ENCODE measurements around the gene KPTN.

The KPTN gene

GRCh38 chr19:47476438-47476972, 7.5 kb downstream of the KPTN start:
- peaks cover 20% of the 10 kb centered on the region for H3K27me3 Mint-ChIP-seq
- no peak overlapping the region for H3K27ac Mint-ChIP-seq
- H3K4me3 Mint-ChIP-seq: no peak overlapping the region
- no peaks in the 10 kb centered on the region for H3K36me3 Mint-ChIP-seq (ENCODE audit: low read depth)
- H3K4me1 Mint-ChIP-seq (ENCODE audit: low read depth): peaks cover 21% of the 10 kb centered on the region
- intact Hi-C loops (cut with micrococcal nuclease): no loop called here
- no peaks in the 10 kb centered on the region for H3K9me3 Mint-ChIP-seq

GRCh38 chr19:47475465-47475864, 8.6 kb downstream of the KPTN start:
- H3K27ac Mint-ChIP-seq: no peak overlapping the region
- intact Hi-C loops (cut with micrococcal nuclease): no loop called here
- no peaks in the 10 kb centered on the region for H3K36me3 Mint-ChIP-seq (ENCODE audit: low read depth)
- no peak overlapping the region for H3K4me3 Mint-ChIP-seq
- H3K27me3 Mint-ChIP-seq: peaks cover 25% of the 10 kb centered on the region
- no peaks in the 10 kb centered on the region for H3K9me3 Mint-ChIP-seq
- H3K4me1 Mint-ChIP-seq (ENCODE audit: low read depth): peaks cover 26% of the 10 kb centered on the region

- Mint-ChIP-seq H3K36me3 (ENCODE audit: low read depth) (no peaks in the 10 kb centered on the region), H3K4me3 (no peak overlapping the region), H3K27me3 (peaks cover 42% of the 10 kb centered on the region), H3K4me1 (ENCODE audit: low read depth) (peaks cover 17% of the 10 kb centered on the region), H3K9me3 (no peaks in the 10 kb centered on the region), H3K27ac (no peak overlapping the region)
- intact Hi-C loops (cut with micrococcal nuclease): no loop called here
Measured at GRCh38 chr19:47473336-47473735, 10.7 kb downstream of the KPTN start.

- Mint-ChIP-seq H3K27ac (no peak within 1 kb of the TSS), H3K36me3 (ENCODE audit: low read depth) (no peaks in the 10 kb centered on the region), H3K4me1 (ENCODE audit: low read depth) (peaks cover 17% of the 10 kb centered on the region), H3K27me3 (peaks cover 54% of the 10 kb centered on the region), H3K9me3 (no peaks in the 10 kb centered on the region), H3K4me3 (no peak within 1 kb of the TSS)
- intact Hi-C loops (cut with micrococcal nuclease): no loop called here
Measured at GRCh38 chr19:47471733-47472457, 12.1 kb downstream of the KPTN start, which contains the start of gene SLC8A2. Gene SLC8A2 (minus strand): TSS chr19:47471893. CDS start chr19:47466403, 5,490 bp downstream.

- H3K9me3 Mint-ChIP-seq: no peaks in the 10 kb centered on the region
Measured at GRCh38 chr19:47471381-47471732, 12.7 kb downstream of the KPTN start.

DNA sequence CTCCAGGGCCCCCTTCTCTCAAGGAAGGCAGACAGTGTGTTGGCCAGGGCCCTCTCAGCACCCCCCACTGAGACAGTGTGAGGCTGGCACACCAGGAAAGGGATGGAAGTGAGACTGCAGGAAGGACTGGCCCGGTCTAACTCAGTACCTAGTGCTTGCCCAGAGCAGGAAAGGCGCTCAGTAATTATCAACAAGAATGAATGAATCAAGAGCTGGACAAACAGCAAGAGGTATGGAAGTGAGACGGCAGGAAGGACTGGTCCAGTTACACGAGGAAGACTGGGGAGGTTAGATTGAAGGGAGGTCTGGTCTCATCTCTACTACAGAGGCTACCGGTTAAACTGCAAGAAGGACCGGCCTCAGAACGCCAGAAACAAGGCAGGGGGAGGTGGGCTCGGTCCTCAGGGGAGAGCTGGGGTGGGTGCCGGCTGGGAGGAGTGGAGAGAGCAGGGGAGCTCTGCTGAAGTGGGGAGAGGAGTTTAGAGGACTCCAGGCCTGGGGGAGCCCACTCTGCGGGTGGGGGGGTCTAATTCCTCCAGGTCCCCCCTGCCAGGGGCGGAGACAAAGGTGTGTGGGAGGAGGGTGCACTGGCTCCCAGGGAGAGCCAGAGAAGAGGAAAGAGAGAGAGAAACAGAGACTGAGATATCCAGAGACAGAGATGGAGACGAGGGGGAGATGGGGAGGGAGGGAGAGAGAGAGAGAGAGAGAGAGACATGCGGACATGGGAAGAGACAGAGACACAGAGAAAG, 13.4 kb downstream of the KPTN start:
- no peak overlapping the region for H3K27ac Mint-ChIP-seq
- peaks cover 16% of the 10 kb centered on the region for H3K4me1 Mint-ChIP-seq (ENCODE audit: low read depth)
- no peaks in the 10 kb centered on the region for H3K36me3 Mint-ChIP-seq (ENCODE audit: low read depth)
- no peak overlapping the region for H3K4me3 Mint-ChIP-seq
- peaks cover 58% of the 10 kb centered on the region for H3K27me3 Mint-ChIP-seq
- intact Hi-C loops (cut with micrococcal nuclease): no loop called here
- H3K9me3 Mint-ChIP-seq: no peaks in the 10 kb centered on the region

More at GRCh38 chr19:47471381-47471732, 12.7 kb downstream of the KPTN start:
- intact Hi-C loops (cut with micrococcal nuclease): no loop called here
- Mint-ChIP-seq H3K36me3 (ENCODE audit: low read depth) (no peaks in the 10 kb centered on the region), H3K4me3 (no peak overlapping the region), H3K27me3 (peaks cover 56% of the 10 kb centered on the region), H3K27ac (no peak overlapping the region), H3K4me1 (ENCODE audit: low read depth) (peaks cover 17% of the 10 kb centered on the region)

- Mint-ChIP-seq H3K4me3 (no peak overlapping the region), H3K27me3 (peaks cover 62% of the 10 kb centered on the region), H3K9me3 (no peaks in the 10 kb centered on the region), H3K36me3 (ENCODE audit: low read depth) (no peaks in the 10 kb centered on the region), H3K4me1 (ENCODE audit: low read depth) (peaks cover 12% of the 10 kb centered on the region), H3K27ac (no peak overlapping the region)
- intact Hi-C loops (cut with micrococcal nuclease): no loop called here
Measured at GRCh38 chr19:47469719-47470118, 14.3 kb downstream of the KPTN start.

DNA sequence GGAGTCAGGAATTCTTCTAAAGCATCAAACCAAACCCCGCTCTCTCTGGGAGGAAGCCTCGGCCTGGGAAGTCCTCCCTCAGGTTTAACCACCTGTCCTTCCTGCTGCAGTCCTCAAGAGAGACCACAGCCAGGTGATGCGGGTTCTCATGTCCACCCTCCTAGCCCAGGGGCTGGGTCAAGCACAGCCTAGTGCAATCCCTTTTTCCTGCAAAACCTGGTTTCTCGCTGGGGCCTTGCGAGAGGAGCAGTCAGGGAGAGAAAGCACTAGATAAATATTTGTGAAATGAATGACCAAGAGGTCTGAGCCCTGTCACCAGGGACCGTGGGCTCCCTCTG, 14.7 kb downstream of the KPTN start:
- Mint-ChIP-seq H3K9me3 (no peaks in the 10 kb centered on the region), H3K4me1 (ENCODE audit: low read depth) (peaks cover 12% of the 10 kb centered on the region), H3K36me3 (ENCODE audit: low read depth) (no peaks in the 10 kb centered on the region), H3K27ac (no peak overlapping the region), H3K4me3 (no peak overlapping the region), H3K27me3 (peaks cover 66% of the 10 kb centered on the region)
- intact Hi-C loops (cut with micrococcal nuclease): no loop called here

DNA sequence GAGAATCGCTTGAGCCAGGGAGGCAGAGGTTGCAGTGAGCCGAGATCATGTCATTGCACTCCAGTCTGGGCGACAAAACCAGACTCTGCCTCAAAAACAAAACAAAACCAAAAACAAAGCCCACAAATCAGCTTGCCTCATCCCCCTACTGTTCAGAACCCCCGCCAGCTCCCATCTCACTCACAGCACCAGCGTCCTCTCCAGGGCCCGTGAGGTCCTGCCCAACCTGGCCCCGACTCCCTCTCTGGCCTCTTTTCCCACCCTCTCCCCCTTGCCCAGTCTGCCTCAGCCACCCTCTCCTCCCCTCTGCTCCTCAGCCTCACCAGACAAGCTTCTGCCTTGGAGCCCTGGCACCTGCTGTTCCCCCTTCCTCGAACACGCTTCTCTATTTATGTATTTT, 16.1 kb downstream of the KPTN start:
- H3K9me3 Mint-ChIP-seq: no peaks in the 10 kb centered on the region
- no peak overlapping the region for H3K27ac Mint-ChIP-seq
- H3K4me3 Mint-ChIP-seq: no peak overlapping the region
- peaks cover 66% of the 10 kb centered on the region for H3K27me3 Mint-ChIP-seq
- intact Hi-C loops (cut with micrococcal nuclease): no loop called here
- H3K36me3 Mint-ChIP-seq (ENCODE audit: low read depth): no peaks in the 10 kb centered on the region
- peaks cover 12% of the 10 kb centered on the region for H3K4me1 Mint-ChIP-seq (ENCODE audit: low read depth)

DNA sequence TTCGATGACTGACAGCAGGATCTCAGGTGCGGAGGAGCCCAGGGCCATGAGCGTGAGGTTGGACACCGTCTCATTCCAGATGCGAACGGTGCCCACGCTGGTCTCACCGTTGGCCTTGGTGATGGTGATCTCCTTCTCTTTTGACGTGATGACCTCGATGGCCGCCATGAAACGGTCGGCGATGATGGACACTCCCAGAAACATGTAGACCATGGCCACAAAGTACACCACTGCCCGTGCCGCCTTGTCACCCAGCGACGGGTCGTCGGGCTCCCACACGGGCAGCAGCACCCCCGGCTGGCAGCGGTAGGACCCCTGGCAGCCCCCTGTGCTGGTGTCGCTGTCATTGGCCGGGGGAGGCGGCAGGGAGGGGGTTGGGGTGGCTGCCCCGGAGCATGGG, 18.1 kb downstream of the KPTN start:
- H3K4me1 Mint-ChIP-seq (ENCODE audit: low read depth): peaks cover 4% of the 10 kb centered on the region
- intact Hi-C loops (cut with micrococcal nuclease): no loop called here
- H3K9me3 Mint-ChIP-seq: no peaks in the 10 kb centered on the region
- no peak overlapping the region for H3K27ac Mint-ChIP-seq
- H3K36me3 Mint-ChIP-seq (ENCODE audit: low read depth): no peaks in the 10 kb centered on the region
- no peak overlapping the region for H3K4me3 Mint-ChIP-seq
- H3K27me3 Mint-ChIP-seq: peaks cover 51% of the 10 kb centered on the region

- intact Hi-C loops (cut with micrococcal nuclease): no loop called here
- Mint-ChIP-seq H3K27me3 (peaks cover 40% of the 10 kb centered on the region), H3K4me3 (no peak overlapping the region), H3K4me1 (ENCODE audit: low read depth) (no peaks in the 10 kb centered on the region), H3K9me3 (no peaks in the 10 kb centered on the region), H3K27ac (no peak overlapping the region), H3K36me3 (ENCODE audit: low read depth) (no peaks in the 10 kb centered on the region)
Measured at GRCh38 chr19:47464675-47465419, 19.2 kb downstream of the KPTN start.

DNA sequence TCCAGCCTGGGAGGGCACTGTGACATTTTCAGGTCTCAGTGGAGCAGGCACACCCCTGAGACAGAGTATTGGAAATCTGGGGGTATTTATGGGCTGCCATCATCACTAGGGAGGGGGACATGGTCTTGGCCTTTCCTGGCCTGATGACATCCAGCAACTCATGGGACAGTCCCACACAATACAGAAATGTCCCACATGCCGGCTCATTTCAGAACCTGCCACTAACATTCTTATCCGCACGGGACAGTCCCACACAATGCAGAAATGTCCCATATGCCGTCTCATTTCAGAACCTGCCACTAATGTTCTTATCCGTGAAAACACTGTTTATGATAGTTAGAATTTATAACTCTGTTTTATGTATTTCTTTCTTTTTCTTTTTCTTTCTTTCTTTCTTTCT, 22.1 kb downstream of the KPTN start:
- intact Hi-C loops (cut with micrococcal nuclease): no loop called here
- no peak overlapping the region for H3K4me3 Mint-ChIP-seq
- peaks cover 14% of the 10 kb centered on the region for H3K27me3 Mint-ChIP-seq
- no peaks in the 10 kb centered on the region for H3K36me3 Mint-ChIP-seq (ENCODE audit: low read depth)
- H3K27ac Mint-ChIP-seq: no peak overlapping the region
- no peaks in the 10 kb centered on the region for H3K4me1 Mint-ChIP-seq (ENCODE audit: low read depth)
- H3K9me3 Mint-ChIP-seq: no peaks in the 10 kb centered on the region

- intact Hi-C loops (cut with micrococcal nuclease): no loop called here
- Mint-ChIP-seq H3K27me3 (peaks cover 25% of the 10 kb centered on the region), H3K4me1 (ENCODE audit: low read depth) (no peaks in the 10 kb centered on the region), H3K27ac (no peak overlapping the region), H3K9me3 (no peaks in the 10 kb centered on the region), H3K4me3 (no peak overlapping the region), H3K36me3 (ENCODE audit: low read depth) (no peaks in the 10 kb centered on the region)
Measured at GRCh38 chr19:47459477-47459876, 24.5 kb downstream of the KPTN start.

DNA sequence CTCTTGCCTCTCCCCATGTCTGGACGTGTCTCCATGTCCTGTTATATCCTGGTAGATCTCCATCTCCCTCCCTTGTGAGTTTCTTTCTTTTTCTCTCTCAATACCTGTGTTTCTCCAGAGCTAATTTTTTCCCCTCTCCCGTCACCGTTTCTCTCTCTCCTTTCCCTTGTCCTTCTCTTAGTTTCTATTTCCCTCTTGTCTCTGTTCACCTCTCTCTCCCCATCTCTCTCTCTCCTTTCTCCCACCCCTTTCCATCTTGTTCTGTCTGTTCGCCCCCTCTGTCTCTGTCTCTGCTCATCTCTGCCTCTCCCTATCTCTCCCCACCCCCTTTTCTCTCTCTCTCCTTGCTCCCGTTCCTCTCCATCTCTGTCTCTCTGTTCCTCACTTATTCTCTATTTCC, 25.3 kb downstream of the KPTN start:
- no peaks in the 10 kb centered on the region for H3K36me3 Mint-ChIP-seq (ENCODE audit: low read depth)
- no peaks in the 10 kb centered on the region for H3K9me3 Mint-ChIP-seq
- H3K27ac Mint-ChIP-seq: no peak overlapping the region
- no peaks in the 10 kb centered on the region for H3K4me1 Mint-ChIP-seq (ENCODE audit: low read depth)
- no peak overlapping the region for H3K4me3 Mint-ChIP-seq
- H3K27me3 Mint-ChIP-seq: peaks cover 28% of the 10 kb centered on the region
- intact Hi-C loops (cut with micrococcal nuclease): no loop called here
